Measurements from ENCODE around the gene MDM1.
A peak's percentile ranks its signal among the peaks of the same experiment; 100 is the strongest.

Gene MDM1

GRCh38 chr12:68319988-68320623 is 12.1 kb downstream of the MDM1 start:
- DNase-seq = no peak

DNA sequence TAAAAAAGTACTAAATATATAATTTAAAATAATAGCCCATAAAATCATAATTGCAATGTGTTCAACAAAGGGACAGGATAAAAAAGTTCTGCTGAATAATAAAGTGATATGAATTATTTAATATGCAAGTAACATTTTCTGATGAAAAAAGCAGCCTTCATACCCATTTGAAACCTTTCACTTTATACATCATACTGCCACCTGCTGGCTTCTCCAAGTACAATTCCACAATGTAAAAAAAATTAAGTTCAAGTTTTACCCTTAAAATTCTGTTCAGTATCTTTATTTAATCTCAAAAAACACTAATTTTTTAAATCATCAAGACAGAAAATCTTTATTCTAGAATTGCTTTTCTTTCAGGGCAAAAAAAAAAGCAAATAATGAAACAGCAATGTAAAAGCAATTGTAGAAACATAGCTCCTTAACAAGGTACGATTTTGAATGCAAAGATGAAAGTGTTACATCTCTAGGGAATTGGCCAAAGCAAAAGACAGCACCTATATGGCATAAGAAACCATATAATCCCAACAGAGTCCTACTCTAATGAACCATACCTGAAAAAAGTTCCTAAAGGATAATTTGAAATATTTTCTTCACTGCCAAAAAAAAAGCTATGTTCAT is 15.0 kb downstream of the MDM1 start:
- peak; percentile 50 for DNase-seq

DNA sequence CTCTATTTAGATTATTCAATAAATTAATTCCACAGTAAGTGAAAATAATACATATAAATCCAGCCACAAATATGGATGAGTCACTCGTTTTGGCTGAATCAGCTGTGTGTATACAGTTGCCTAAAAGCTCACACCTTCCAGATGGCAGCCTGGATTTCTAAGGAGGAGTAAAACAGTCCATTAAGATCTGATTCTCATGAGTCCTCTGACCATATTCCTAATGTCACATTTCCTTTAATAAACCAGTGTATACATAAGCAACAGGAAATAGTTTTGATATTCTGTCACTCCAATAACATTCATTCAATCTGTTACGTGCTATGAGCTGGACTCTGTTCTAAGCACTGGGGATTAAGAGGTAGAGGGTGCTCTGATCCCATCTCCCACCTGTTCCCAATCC is 21.8 kb downstream of the MDM1 start:
- no peak for DNase-seq

DNA sequence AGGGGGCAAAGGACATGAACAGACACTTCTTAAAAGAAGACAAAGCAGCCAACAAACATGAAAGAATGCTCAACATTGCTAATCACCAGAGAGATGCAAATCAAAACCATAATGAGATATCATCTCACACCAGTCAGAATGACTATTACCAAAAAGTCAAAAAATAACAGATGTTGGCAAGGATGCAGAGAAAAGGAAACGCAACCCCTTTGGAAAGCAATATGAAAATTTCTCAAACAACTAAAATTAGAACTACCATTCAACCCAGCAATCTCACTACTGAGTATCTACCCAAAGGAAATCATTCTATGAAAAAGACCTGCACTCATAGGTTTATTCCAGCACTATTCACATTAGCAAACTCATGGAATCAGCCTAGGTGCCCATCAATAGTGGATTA is 25.6 kb downstream of the MDM1 start:
- DNase-seq = no peak

DNA sequence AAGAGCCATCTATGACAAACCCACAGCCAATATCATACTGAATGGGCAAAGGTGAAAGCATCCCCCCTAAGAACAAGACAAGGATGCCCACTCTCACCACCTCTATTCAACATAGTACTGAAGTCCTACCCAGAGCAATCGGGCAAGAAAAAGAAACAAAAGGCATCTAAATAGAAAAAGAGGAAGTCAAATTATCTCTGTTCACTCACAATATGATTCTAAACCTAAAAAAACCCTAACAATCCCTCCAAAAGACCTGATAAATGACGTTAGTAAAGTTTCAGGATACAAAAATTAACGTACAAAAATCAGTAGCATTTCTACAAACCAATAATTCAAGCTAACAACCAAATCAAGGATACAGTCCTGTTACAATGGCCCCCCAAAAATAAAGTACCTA is 26.9 kb downstream of the MDM1 start:
- no peak for DNase-seq

DNA sequence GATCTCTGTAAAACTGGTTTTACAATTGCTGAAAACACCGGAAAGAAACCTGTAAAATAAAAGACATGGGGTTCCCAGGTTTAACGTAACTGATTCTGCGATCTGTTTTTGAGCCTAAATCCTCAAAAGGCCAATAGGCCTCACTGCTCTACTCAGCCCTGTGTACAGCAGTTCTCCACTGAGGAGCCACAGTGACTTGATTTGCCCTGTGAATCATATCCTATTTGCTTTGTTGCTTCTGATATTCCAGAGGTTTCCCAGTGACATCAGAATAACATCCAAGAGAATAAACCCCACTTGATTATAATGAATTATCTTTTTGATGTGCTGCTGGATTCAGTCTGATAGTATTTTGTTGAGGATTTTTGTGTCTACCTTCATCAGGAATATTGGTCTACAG is 27.5 kb downstream of the MDM1 start:
- DNase-seq = no peak

GRCh38 chr12:68303850-68304249 is 28.3 kb downstream of the MDM1 start:
- no peak for DNase-seq

GRCh38 chr12:68297929-68298328 is 34.2 kb downstream of the MDM1 start:
- DNase-seq = no peak

GRCh38 chr12:68294251-68294650 is 37.9 kb downstream of the MDM1 start:
- no peak for DNase-seq

DNA sequence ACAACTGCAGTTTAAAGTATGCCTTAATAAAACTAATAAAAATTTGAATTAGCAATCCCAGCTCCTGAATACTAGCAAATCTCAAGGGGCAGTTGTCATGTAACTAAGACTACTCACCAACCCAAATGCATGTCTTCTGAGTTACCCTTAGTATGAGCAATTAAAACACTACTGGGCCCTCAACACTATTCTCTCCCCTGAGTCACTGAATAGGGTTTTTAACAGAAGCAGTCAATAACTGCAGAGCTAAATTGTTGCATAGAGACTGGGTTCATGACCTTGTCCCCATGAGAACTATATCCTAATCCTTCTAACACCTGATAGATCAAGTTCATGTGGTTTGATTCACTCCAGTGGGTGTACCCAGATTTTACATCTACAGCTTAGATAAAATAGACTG is 38.8 kb downstream of the MDM1 start:
- DNase-seq = no peak

GRCh38 chr12:68292151-68292943 is 39.8 kb downstream of the MDM1 start:
- no peak for DNase-seq

GRCh38 chr12:68291396-68292036 is 40.6 kb downstream of the MDM1 start:
- DNase-seq = no peak

DNA sequence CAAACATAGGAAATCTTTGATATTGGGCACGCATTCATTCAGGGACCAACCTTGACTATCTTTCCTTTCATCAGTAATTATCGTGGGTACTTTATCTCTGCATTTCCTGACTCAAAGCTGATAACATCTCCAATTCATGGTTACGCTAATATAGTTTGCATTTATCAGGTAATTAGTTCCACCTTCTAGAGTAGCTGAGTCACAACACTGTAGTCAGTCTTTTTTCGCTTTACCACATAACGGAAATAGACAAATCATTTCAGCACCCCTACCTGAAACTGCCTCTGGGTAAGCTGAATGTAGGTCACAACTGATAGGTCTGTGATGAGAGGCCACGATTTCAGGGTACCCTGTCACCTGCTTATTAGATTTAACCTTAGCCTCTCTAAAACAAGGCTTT is 42.0 kb downstream of the MDM1 start:
- peak; percentile 18 for DNase-seq

- no peak for DNase-seq
Observed at GRCh38 chr12:68287106-68287505, 45.1 kb downstream of the MDM1 start.

- DNase-seq = no peak
Observed at GRCh38 chr12:68286396-68286795, 45.8 kb downstream of the MDM1 start.

- no peak for DNase-seq
Observed at GRCh38 chr12:68285541-68285940, 46.6 kb downstream of the MDM1 start.

DNA sequence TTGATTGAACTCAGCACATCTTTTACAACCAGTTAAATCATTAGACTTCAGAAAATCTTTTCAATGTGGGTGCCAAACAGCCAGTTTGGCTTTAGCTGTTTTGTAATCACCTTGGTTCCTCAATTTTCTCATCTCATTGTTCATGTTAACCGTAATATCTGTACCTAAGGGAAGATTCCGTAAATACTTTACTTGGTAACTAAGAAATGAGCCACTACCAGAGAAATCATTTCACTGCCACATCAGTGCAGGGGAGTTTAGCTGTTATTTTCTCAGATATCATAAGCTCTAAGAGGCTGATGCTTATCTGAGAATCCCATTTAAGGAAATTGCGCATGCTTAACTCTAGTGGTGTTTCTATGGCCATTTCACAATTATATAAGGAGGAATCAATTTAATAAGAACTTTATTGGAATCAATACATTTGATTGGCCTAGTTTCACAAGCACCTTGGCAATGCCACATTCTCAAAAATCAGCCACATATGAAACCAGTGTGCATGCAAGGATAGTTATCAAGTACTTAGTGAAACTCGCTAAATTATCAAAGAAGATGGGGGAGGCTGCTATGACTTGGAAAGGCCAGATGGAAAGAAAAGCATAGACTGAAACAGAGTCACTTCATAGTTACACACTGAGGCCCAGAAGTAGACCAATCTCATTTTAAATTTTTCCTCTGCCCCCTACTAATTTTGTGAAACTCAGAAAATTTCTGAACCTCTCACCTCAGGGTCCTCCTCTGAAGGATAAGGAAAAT is 50.7 kb downstream of the MDM1 start:
- DNase-seq = no peak

GRCh38 chr12:68280240-68280639 is 51.9 kb downstream of the MDM1 start:
- no peak for DNase-seq

- DNase-seq = no peak
Observed at GRCh38 chr12:68279227-68280054, 52.7 kb downstream of the MDM1 start.

DNA sequence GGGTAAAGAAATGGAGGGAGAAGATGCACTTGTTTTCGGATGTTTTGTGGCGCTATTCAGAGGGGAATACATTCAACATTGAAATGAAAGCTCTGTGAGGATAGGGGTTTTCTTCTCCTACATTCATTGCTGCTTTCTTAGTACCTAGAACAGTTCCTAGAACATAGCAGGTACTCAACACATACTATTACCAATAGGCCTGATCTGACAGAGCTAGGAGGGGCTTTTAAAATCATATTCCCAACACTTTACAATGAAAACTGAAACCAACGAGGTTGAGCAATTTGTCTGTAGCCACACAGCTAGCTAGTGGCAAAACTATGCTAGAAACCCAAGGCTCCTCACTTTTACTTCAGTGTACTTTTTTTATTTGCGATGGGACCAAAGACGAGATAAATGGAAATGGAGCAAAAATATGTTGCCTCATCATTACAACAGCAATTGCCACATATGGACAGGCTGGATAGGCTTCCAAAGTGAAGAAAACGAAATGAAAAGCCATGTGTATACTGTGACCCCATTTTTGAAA is 55.7 kb downstream of the MDM1 start:
- DNase-seq = no peak

- DNase-seq = no peak
Observed at GRCh38 chr12:68272732-68273131, 59.4 kb downstream of the MDM1 start.

- DNase-seq = no peak
Observed at GRCh38 chr12:68271346-68271745, 60.8 kb downstream of the MDM1 start.

Measured in activated T-cell treated with anti-CD3 and anti-CD28 coated beads for 4 hours (primary cell).